Thymus (tissue), 11 donors: ENCODE measurements around the gene PPDPF. TPM values are rescaled to one million over a fixed set of nuclear protein-coding genes. Genes with fewer than 3 reads are reported as not detected.

Experiments
- DNase-seq, 9 donors: peaks; one replicate each; pipeline ENCODE4 v3.0.0-alpha.2; 2013; ENCODE audit warnings: low spot score in 9 of 9, low read depth in 6 of 9, missing footprints in 1 of 9
- H3K27ac ChIP-seq, 2 donors: one replicate each; pipeline ENCODE4 v1.5.1; 2013; ENCODE audit warnings: control low read depth in 1 of 2, low read depth in 1 of 2, low read length in 1 of 2, mild to moderate bottlenecking in 1 of 2, moderate library complexity in 1 of 2
- H3K27me3 ChIP-seq, 2 donors: one replicate each; pipeline ENCODE4 v1.5.1; 2013; ENCODE audit warnings: low read length in 1 of 2; ENCODE audit not compliant: control insufficient read depth in 2 of 2, insufficient read depth in 1 of 2
- H3K36me3 ChIP-seq, 2 donors: one replicate each; pipeline ENCODE4 v1.5.1; 2013; ENCODE audit warnings: low read length in 1 of 2, mild to moderate bottlenecking in 1 of 2, moderate library complexity in 1 of 2; ENCODE audit not compliant: control insufficient read depth in 2 of 2, insufficient read depth in 2 of 2
- H3K4me1 ChIP-seq, 2 donors: one replicate each; pipeline ENCODE4 v1.5.1; 2013; ENCODE audit warnings: low read length in 2 of 2; ENCODE audit not compliant: control insufficient read depth in 2 of 2, insufficient read depth in 2 of 2
- H3K4me3 ChIP-seq, 2 donors: one replicate each; pipeline ENCODE4 v1.5.1; 2013; ENCODE audit warnings: low read length in 2 of 2, control low read depth in 1 of 2, mild to moderate bottlenecking in 1 of 2
- H3K9me3 ChIP-seq, 2 donors: one replicate each; pipeline ENCODE4 v1.5.1; 2013; ENCODE audit warnings: low read length in 1 of 2, mild to moderate bottlenecking in 1 of 2; ENCODE audit not compliant: control insufficient read depth in 2 of 2, insufficient read depth in 1 of 2
- WGBS: extraction: QIAGEN DNeasy Blood & Tissue Kit; methylation state at CpG from one replicate; pipeline ENCODE4 v1.1.7; 2013; 5-methylcytosine and 5-hydroxymethylcytosine counted together
- polyA plus RNA-seq: library from polyadenylated mRNA; stranded (reverse); fragments of 200-250 nt; gene quantifications from one replicate; pipeline ENCODE4 v1.2.3, GENCODE V29; 2013
- total RNA-seq: library from RNA; stranded (reverse); fragments of 120-200 nt; gene quantifications from one replicate; pipeline ENCODE4 v1.2.4, GENCODE V29; 2013
- donor health status: healthy.

The PPDPF gene
- total and polyA plus RNA-seq, 2 donors: 18.0 to 229 TPM

GRCh38 chr20:63560856-63561609, 40.5 kb downstream of the PPDPF start:
- H3K27ac ChIP-seq: no peak overlapping the region
- 99% methylated on average over 26 of the region's 26 CpGs for whole genome bisulfite sequencing
- no peak for DNase-seq
- no peaks in the 10 kb centered on the region for H3K4me1 ChIP-seq
- peaks cover 4 to 23% of the 10 kb centered on the region in 2 donors for H3K36me3 ChIP-seq
- no peaks in the 10 kb centered on the region for H3K9me3 ChIP-seq
- no peak overlapping the region for H3K4me3 ChIP-seq
- peaks cover 0 to 4% of the 10 kb centered on the region in 2 donors for H3K27me3 ChIP-seq

GRCh38 chr20:63561624-63562396, 41.2 kb downstream of the PPDPF start:
- 96% methylated on average over 36 of the region's 36 CpGs for WGBS
- no peak for DNase-seq

DNA sequence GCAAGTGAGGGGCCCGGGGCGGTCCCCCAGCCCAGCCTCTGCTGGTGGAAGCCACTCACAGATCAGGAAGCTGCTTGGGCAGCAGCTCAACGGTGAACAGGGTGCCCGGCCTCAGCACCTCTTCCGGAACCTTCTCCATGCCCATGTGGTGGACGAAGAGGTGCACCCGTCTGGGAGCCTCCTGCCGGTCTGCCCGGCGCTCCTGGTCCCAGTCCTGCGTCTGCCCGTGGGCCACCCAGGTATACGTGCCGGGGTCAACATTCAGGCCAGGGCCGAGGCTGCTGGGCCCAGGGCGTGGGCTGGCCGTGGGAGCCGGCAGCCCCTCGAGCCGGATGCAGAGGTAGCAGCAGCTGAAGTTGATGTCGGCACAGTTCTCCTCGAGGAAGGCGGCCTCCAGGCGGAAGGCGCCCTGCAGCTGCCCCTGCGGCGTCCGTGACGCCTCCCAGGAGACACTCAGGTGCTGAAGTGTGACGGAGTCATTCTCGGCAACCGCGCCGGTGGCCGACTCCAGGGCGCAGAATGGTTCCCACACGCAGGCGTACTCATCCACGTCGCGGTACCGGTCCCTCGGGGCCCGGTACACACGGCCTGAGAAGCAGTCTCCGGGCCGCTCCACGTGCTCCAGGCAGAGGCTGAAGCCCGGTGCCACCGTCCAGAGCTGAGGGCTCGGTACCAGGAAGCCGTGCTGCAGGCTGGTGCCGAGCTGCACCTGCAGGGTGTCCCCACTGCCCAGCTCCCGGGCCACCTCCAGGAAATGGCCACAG, 42.1 kb downstream of the PPDPF start:
- peaks cover 4 to 28% of the 10 kb centered on the region in 2 donors for H3K36me3 ChIP-seq
- H3K4me1 ChIP-seq: peaks cover 2 to 3% of the 10 kb centered on the region in 2 donors
- no peak overlapping the region for H3K27ac ChIP-seq
- DNase-seq: no peak
- H3K9me3 ChIP-seq: peaks cover 0 to 1% of the 10 kb centered on the region in 2 donors
- H3K27me3 ChIP-seq: peaks cover 0 to 7% of the 10 kb centered on the region in 2 donors
- 95% methylated on average over 54 of the region's 54 CpGs for WGBS
- H3K4me3 ChIP-seq: no peak overlapping the region

More at GRCh38 chr20:63561624-63562396, 41.2 kb downstream of the PPDPF start:
- H3K27me3 ChIP-seq: peaks cover 0 to 3% of the 10 kb centered on the region in 2 donors
- no peak overlapping the region for H3K27ac ChIP-seq
- H3K9me3 ChIP-seq: no peaks in the 10 kb centered on the region
- H3K36me3 ChIP-seq: peaks cover 4 to 28% of the 10 kb centered on the region in 2 donors
- H3K4me3 ChIP-seq: no peak overlapping the region
- no peaks in the 10 kb centered on the region for H3K4me1 ChIP-seq

- Histone ChIP-seq H3K36me3 (peaks cover 4 to 28% of the 10 kb centered on the region in 2 donors), H3K27ac (no peak overlapping the region), H3K9me3 (peaks cover 0 to 7% of the 10 kb centered on the region in 2 donors), H3K4me1 (peaks cover 10% of the 10 kb centered on the region in 2 donors), H3K4me3 (no peak overlapping the region), H3K27me3 (peaks cover 0 to 14% of the 10 kb centered on the region in 2 donors)
- DNase-seq: no peak
- 98% methylated on average over 55 of the region's 55 CpGs for WGBS
Measured at GRCh38 chr20:63563225-63563935, 42.8 kb downstream of the PPDPF start.

GRCh38 chr20:63564036-63564810, 43.7 kb downstream of the PPDPF start:
- WGBS: 98% methylated on average over 62 of the region's 62 CpGs
- peaks cover 2 to 23% of the 10 kb centered on the region in 2 donors for H3K27me3 ChIP-seq
- H3K9me3 ChIP-seq: peaks cover 0 to 7% of the 10 kb centered on the region in 2 donors
- no peak overlapping the region for H3K4me3 ChIP-seq
- peaks cover 4 to 28% of the 10 kb centered on the region in 2 donors for H3K36me3 ChIP-seq
- H3K4me1 ChIP-seq: peaks cover 15% of the 10 kb centered on the region in 2 donors
- no peak for DNase-seq
- H3K27ac ChIP-seq: no peak overlapping the region

DNA sequence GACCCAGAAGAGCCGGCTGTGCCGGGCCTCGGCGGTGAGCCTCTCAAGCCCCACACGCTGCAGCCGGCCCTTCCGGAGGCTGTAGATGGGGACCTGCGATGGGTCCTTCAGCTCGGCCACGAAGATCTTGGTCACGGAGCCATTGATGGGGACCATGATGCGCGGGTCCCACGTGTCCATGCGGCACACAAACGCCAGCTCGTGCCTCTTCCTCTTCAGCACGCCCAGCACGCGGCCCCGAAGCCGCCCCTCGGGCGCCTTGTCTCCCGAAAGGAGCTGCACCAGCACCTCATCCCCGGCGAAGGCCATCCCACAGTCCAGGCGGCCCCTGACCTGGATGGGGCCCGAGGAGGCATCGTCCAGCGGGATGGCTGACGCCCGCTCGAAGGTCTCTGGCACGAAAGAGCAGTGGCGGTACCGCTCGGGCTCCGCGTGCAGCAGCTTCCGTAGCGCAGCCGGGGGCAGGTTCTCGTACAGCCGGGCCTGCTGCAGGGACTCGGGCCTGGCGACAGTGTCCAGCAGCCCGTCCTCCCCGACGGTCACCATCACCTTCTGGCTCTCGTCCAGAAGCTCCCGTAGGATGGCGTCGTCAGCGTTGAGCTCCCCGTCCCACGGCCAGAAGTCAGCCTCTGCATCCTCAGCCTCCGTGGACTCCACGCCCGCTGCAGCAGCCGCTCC, 44.6 kb downstream of the PPDPF start:
- Histone ChIP-seq H3K36me3 (peaks cover 4 to 25% of the 10 kb centered on the region in 2 donors), H3K27ac (no peak overlapping the region), H3K27me3 (peaks cover 2 to 28% of the 10 kb centered on the region in 2 donors), H3K4me1 (peaks cover 15% of the 10 kb centered on the region in 2 donors), H3K4me3 (no peak overlapping the region), H3K9me3 (peaks cover 0 to 7% of the 10 kb centered on the region in 2 donors)
- DNase-seq: no peak
- 97% methylated on average over 61 of the region's 61 CpGs for WGBS

DNA sequence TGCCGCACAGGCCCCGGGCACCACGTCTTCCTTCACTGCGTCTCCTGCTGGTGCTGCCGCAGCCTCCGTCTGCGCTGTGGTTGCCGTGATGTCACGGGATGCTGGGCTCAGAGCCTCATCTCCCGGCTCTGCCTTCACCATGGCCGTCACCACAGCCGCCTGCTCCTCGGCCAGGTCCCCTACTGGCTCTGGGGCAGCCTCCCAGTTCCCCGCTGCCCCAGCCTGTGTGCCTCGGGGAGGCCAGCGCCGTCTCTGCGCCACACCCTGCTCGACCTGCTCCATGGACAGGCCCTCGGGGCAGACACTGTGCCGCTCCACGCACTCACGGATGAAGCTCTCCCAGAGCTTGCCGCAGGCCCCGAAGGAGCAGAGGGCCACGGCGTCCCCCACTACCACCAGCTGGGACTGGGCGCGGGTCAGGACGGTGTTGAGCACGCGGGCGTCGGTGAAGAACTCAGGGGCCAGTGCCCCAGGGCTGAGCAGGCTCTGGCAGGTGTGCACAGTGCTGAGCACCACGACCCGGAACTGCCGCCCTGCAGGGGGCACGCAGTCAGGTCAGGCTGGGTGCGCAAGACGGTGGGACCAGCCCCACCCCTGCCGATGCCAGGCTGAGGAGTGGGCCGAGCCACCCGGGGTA, 45.3 kb downstream of the PPDPF start:
- DNase-seq: no peak
- peaks cover 0 to 7% of the 10 kb centered on the region in 2 donors for H3K9me3 ChIP-seq
- H3K27ac ChIP-seq: no peak overlapping the region
- H3K27me3 ChIP-seq: peaks cover 2 to 28% of the 10 kb centered on the region in 2 donors
- H3K36me3 ChIP-seq: peaks cover 4 to 21% of the 10 kb centered on the region in 2 donors
- peaks cover 15% of the 10 kb centered on the region in 2 donors for H3K4me1 ChIP-seq
- H3K4me3 ChIP-seq: no peak overlapping the region
- 98% methylated on average over 43 of the region's 43 CpGs for WGBS
